Measurements from ENCODE around the gene UCHL5.
"Not testable (repeated sequence)": the region's sequence is repeated elsewhere in the genome, so short reads cannot be mapped to it uniquely, and the experiment has no call there.

Gene UCHL5

DNA sequence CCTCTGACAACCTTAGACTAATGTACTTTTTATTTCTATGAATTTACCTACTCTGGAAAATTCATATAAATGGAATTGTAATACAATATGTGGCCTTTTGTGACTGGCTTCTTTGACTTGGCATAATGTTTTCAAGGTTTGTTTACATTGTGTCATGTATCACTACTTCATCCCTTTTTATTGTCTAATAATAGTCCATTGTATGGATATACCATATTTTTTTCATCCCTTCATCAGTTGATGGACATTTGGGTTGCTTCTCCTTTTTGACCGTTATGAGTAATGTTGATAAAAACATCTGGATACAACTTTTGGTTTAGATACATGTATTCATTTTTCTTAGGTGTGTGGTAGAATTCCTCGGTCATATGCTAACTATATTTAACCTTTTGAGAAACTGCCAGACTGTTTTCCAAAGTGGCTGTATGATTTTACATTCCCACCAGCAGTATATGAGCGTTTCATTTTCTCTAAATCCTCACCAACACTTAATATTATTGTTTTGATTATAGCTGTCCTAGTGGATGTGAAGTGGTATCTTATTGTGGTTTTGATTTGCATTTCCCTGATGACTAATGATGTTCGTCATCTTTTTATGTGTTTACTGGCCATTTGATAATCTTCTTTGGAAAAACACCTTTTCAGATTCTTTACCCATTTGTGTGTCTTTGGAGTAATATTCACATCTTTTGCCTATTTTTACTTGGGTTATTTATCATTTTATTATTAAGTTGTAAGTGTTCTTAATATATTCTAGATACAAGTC is 3.7 kb upstream of the UCHL5 start:
- H3K27ac ChIP-seq (ENCODE audit: low read depth, low read length), result no peak overlapping the region
- no peaks in the 10 kb centered on the region for H3K9me3 ChIP-seq (ENCODE audit: control insufficient read depth, insufficient read depth, low read length)
- no peak overlapping the region for H3K9ac ChIP-seq (ENCODE audit: low read depth, low read length)
- H3K4me1 ChIP-seq (ENCODE audit: control insufficient read depth, insufficient read depth, low read length), result peaks cover 9% of the 10 kb centered on the region; the same call in 1 of the 2 replicates
- H3K36me3 ChIP-seq (ENCODE audit: control insufficient read depth, insufficient read depth, low read length), result no peaks in the 10 kb centered on the region
- no peak overlapping the region for H3K4me3 ChIP-seq (ENCODE audit: low read depth, low read length)
- no peaks in the 10 kb centered on the region for H3K27me3 ChIP-seq (ENCODE audit: control insufficient read depth, insufficient read depth, low read length)

DNA sequence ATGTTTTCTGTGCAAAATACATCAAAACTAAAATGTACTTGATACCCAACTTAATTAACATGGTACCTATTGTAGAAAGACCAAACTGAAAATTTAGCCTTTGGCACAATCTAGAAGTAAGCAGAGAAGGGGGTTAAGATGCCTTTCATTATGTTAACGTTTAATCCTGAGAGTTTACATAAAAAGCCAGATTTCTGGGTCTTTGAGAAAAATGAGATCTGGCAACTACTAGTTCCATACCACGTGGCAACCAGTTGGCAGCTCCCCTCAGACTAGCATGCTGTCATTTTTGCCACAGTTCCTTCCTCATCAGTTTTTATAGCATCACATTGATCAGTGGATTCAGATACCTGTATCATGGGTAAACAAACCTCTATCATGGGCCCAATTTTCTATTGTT is 1.8 kb upstream of the UCHL5 start:
- H3K27ac ChIP-seq (ENCODE audit: low read depth, low read length), result peak overlapping the region; percentile 97
- peaks cover 9% of the 10 kb centered on the region; the same call in 1 of the 2 replicates for H3K4me1 ChIP-seq (ENCODE audit: control insufficient read depth, insufficient read depth, low read length)
- H3K27me3 ChIP-seq (ENCODE audit: control insufficient read depth, insufficient read depth, low read length), result no peaks in the 10 kb centered on the region
- H3K4me3 ChIP-seq (ENCODE audit: low read depth, low read length), result peak overlapping the region; percentile 98
- H3K9me3 ChIP-seq (ENCODE audit: control insufficient read depth, insufficient read depth, low read length), result no peaks in the 10 kb centered on the region
- H3K36me3 ChIP-seq (ENCODE audit: control insufficient read depth, insufficient read depth, low read length), result no peaks in the 10 kb centered on the region
- no peak overlapping the region for H3K9ac ChIP-seq (ENCODE audit: low read depth, low read length)

DNA sequence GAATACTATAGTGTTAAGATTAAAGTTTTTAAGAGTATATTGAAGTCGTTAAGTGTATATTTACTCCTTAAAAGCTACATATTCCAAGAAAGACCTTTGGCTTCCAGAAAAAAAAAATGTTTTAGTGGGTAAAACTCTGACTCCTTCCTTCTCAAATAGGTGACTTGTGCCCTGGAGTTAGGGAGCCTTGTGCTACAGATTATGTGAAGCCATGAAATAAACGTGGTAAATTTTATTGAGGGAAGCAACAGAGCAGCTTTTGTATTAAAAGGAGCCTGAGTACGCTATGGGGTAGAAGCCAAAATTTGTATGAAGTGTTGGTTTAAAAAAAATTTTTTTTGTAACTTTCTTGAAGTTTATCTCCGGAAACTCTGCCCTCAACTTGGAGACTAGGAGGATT is 1.2 kb upstream of the UCHL5 start:
- Histone ChIP-seq H3K27ac (ENCODE audit: low read depth, low read length) (peak overlapping the region; percentile 97), H3K27me3 (ENCODE audit: control insufficient read depth, insufficient read depth, low read length) (no peaks in the 10 kb centered on the region), H3K4me1 (ENCODE audit: control insufficient read depth, insufficient read depth, low read length) (peaks cover 9% of the 10 kb centered on the region; the same call in 1 of the 2 replicates), H3K4me3 (ENCODE audit: low read depth, low read length) (peak overlapping the region; percentile 98), H3K9me3 (ENCODE audit: control insufficient read depth, insufficient read depth, low read length) (no peaks in the 10 kb centered on the region), H3K36me3 (ENCODE audit: control insufficient read depth, insufficient read depth, low read length) (no peaks in the 10 kb centered on the region), H3K9ac (ENCODE audit: low read depth, low read length) (peak overlapping the region; percentile 95)

DNA sequence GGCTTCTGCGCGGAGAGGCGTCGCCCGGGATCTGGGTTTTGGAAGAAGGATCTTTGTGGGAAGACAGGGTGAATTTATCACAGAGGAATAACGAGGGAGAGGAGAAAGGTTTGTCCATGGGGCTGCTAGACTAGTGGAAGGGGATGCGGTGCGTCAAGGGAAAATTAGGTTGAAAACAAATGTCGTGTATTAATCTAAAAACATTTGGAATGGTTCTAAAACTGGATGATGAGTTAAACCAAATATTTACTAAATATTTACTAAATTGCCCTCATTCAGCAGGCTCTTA is 899 bp upstream of the UCHL5 start:
- H3K27ac ChIP-seq (ENCODE audit: low read depth, low read length), result peak overlapping the region; percentile 97
- no peaks in the 10 kb centered on the region for H3K36me3 ChIP-seq (ENCODE audit: control insufficient read depth, insufficient read depth, low read length)
- peak overlapping the region; percentile 95 for H3K9ac ChIP-seq (ENCODE audit: low read depth, low read length)
- peaks cover 9% of the 10 kb centered on the region; the same call in 1 of the 2 replicates for H3K4me1 ChIP-seq (ENCODE audit: control insufficient read depth, insufficient read depth, low read length)
- H3K4me3 ChIP-seq (ENCODE audit: low read depth, low read length), result peak overlapping the region; percentile 98
- no peaks in the 10 kb centered on the region for H3K9me3 ChIP-seq (ENCODE audit: control insufficient read depth, insufficient read depth, low read length)
- H3K27me3 ChIP-seq (ENCODE audit: control insufficient read depth, insufficient read depth, low read length), result no peaks in the 10 kb centered on the region

DNA sequence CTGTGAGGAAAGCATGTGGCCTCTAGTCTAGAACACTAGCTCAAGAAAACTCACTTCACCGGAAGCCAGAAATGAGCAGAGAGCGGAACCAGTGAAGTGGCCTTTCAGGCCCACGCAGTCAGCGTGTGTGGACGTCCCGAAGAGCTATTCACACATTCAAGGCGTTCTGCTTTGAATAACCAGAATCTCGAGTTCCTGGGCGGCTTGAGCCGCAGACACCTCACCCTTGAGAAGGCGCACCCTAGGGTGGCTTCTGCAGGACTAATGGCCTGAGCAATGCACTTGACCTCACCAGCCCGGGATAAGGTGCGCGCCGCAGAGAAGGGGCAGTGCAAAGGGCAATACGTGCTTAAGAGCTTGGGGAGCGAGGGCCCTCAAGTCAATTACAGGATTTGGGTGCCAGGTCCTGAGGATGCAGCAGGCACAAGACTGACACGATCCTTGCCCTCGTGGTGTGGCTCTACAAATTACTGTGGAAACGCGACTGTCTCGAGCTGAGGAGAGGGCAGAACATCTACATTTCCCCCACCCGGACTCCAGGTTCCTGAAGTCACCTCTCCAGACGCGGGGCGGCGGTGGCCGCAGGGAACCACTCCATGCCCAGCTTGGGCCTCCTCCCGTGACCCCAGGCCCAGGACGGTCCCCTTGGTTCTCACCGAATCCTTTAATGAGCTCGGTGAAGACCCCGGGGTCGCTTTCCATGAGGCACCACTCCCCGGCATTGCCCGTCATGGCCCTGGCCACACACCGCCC is 455 bp downstream of the UCHL5 start:
- Histone ChIP-seq H3K9ac (ENCODE audit: low read depth, low read length) (peak overlapping the region; percentile 95), H3K4me3 (ENCODE audit: low read depth, low read length) (peak overlapping the region; percentile 98), H3K27ac (ENCODE audit: low read depth, low read length) (peak overlapping the region; percentile 97), H3K9me3 (ENCODE audit: control insufficient read depth, insufficient read depth, low read length) (no peaks in the 10 kb centered on the region), H3K27me3 (ENCODE audit: control insufficient read depth, insufficient read depth, low read length) (no peaks in the 10 kb centered on the region), H3K36me3 (ENCODE audit: control insufficient read depth, insufficient read depth, low read length) (no peaks in the 10 kb centered on the region), H3K4me1 (ENCODE audit: control insufficient read depth, insufficient read depth, low read length) (peaks cover 9% of the 10 kb centered on the region; the same call in 1 of the 2 replicates)

DNA sequence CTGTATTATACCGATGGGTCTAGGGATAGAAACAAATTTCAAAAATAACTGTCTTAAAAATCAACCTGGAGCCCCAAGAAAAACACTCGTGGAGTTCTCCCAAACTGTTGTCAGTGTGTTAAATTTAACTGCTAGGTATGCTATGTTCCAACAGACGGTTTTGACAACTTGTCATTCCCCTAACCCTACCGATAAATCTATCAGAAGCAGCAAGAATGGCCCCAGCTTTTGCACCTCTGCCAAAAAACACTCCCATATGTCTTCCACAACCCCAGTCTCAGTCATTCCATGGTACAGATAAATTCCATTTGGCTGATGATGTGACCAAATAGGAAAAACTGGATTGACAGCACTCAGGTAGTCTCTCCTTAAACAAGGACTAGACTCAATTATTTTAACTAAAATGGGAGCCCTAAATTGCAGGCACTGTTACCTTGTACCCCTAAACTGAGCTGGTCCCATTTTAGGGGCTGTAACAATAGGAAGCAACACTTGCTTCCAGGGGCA is 4.9 kb downstream of the UCHL5 start:
- Histone ChIP-seq H3K27ac (ENCODE audit: low read depth, low read length) (no peak overlapping the region), H3K4me1 (ENCODE audit: control insufficient read depth, insufficient read depth, low read length) (peaks cover 3% of the 10 kb centered on the region; the same call in 1 of the 2 replicates), H3K4me3 (ENCODE audit: low read depth, low read length) (no peak overlapping the region), H3K27me3 (ENCODE audit: control insufficient read depth, insufficient read depth, low read length) (no peaks in the 10 kb centered on the region), H3K36me3 (ENCODE audit: control insufficient read depth, insufficient read depth, low read length) (peaks cover 23% of the 10 kb centered on the region), H3K9ac (ENCODE audit: low read depth, low read length) (no peak overlapping the region), H3K9me3 (ENCODE audit: control insufficient read depth, insufficient read depth, low read length) (no peaks in the 10 kb centered on the region)

DNA sequence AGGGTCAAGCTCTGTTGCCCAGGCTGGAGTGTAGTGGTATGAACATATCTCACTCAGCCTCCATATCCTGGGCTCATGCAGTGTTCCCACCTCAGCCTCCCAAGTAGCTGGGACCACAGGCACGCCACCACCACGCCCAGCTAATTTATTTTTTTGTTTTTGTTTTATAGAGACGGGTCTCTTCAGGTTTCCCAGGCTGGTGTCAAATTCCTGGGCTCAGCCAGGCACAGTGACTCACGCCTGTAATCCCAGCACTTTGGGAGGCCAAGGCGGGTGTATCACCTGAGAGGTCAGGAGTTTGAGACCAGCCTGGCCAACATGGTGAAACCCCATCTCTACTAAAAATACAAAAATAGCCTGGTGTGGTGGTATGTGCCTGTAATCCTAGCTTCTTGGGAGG is 10.2 kb downstream of the UCHL5 start:
- H3K4me3 ChIP-seq (ENCODE audit: low read depth, low read length); H3K9me3 ChIP-seq (ENCODE audit: control insufficient read depth, insufficient read depth, low read length); H3K27ac ChIP-seq (ENCODE audit: low read depth, low read length); H3K27me3 ChIP-seq (ENCODE audit: control insufficient read depth, insufficient read depth, low read length); H3K9ac ChIP-seq (ENCODE audit: low read depth, low read length): not testable (repeated sequence)
- peaks cover 11% of the 10 kb centered on the region for H3K4me1 ChIP-seq (ENCODE audit: control insufficient read depth, insufficient read depth, low read length)
- H3K36me3 ChIP-seq (ENCODE audit: control insufficient read depth, insufficient read depth, low read length), result peaks cover 39% of the 10 kb centered on the region

DNA sequence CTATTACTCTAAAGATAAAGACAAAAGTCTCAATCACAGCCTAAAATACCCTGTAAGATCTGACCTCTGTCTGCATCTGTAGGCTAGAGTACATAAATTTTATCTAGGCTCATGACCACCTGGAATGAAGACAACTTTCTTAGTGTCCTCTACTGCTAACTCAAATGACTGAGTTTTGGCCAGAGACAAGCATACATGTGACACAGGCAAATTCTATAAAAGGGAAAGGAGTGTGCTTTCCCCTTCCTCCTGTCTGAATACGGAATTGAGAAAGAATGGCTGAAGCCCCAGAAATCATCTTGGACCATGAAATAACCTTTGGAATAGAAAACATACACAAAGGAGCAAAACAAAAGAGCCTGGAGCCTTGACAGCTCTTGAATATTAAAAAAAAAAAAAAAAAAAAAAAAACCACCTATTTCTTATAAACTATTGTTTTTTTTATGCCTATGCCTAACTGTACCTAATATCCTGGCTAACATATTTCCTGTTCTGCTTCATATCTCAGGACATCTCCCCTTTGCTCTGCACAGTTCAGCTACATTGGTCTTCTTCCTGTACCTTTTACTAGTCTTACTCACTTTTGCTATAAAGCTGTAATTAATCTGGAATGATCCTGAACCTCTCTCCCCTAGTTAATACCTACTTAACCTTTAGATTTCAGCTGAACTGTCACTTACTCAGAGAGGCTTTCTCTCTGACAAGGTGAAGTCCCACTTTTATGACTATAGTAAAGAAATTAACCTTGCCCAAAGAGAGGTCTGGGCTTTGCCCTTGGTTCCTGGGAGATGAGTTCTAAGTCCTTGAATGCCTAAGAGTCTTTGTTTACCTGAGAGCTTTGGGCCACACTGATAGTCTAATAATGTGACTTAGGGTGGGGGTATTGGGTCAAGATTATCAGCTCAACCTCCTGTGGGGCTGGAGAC is 16.1 kb downstream of the UCHL5 start:
- no peak overlapping the region for H3K27ac ChIP-seq (ENCODE audit: low read depth, low read length)
- no peak overlapping the region for H3K9ac ChIP-seq (ENCODE audit: low read depth, low read length)
- no peak overlapping the region for H3K4me3 ChIP-seq (ENCODE audit: low read depth, low read length)
- H3K36me3 ChIP-seq (ENCODE audit: control insufficient read depth, insufficient read depth, low read length), result peaks cover 18% of the 10 kb centered on the region; the same call in 1 of the 2 replicates
- H3K27me3 ChIP-seq (ENCODE audit: control insufficient read depth, insufficient read depth, low read length), result no peaks in the 10 kb centered on the region
- H3K4me1 ChIP-seq (ENCODE audit: control insufficient read depth, insufficient read depth, low read length), result peaks cover 16% of the 10 kb centered on the region
- H3K9me3 ChIP-seq (ENCODE audit: control insufficient read depth, insufficient read depth, low read length), result no peaks in the 10 kb centered on the region

DNA sequence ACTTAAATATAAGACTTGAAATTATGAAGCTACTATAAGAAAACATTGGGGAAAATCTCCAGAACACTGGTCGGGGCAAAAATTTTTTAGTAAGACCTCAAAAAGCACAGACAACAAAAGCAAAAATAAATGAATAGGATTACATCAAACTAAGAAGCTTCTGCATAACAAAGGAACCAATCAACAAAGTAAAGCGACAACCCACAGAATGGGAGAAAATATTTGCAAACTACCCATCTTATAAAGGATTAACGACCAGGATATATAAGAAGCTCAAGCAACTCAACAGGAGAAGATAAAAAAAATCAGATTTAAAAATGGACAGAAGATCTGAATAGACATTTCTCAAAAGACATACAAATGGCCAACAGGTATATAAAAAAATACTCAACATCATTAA is 19.1 kb downstream of the UCHL5 start:
- Histone ChIP-seq H3K36me3 (ENCODE audit: control insufficient read depth, insufficient read depth, low read length) (peaks cover 11% of the 10 kb centered on the region; the same call in 1 of the 2 replicates), H3K9me3 (ENCODE audit: control insufficient read depth, insufficient read depth, low read length) (no peaks in the 10 kb centered on the region), H3K9ac (ENCODE audit: low read depth, low read length) (no peak overlapping the region), H3K27ac (ENCODE audit: low read depth, low read length) (no peak overlapping the region), H3K4me1 (ENCODE audit: control insufficient read depth, insufficient read depth, low read length) (peaks cover 10% of the 10 kb centered on the region), H3K4me3 (ENCODE audit: low read depth, low read length) (no peak overlapping the region), H3K27me3 (ENCODE audit: control insufficient read depth, insufficient read depth, low read length) (no peaks in the 10 kb centered on the region)

DNA sequence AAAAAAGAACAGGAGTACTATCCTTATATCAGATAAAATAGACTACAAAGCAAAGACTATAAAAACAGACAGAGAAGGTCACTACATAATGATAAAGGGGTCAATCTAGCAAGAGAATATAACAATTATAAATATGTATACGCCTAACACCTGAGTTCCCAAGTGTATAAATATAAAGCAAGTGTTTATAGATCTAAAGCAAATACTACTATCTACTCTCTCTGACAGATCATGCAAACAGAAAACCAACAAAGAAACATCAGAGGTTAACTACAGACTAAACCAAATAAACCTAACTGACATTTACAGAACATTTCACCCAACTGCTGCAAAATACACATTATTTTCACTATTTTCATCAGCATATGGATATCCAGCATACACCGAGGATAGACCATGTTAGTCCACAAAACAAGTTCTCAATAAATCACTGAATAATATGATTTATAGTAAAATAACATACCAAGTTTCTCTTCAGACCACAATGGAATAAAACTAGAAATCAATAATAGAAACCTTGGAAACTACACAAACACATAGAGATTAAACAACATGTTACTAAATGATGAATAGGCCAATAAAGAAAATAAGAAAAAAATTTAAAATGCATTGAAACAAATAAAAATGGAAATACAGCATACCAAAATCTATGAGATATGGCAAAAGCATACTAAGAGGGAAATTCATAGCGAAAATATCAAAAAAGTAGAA is 22.7 kb downstream of the UCHL5 start:
- Histone ChIP-seq H3K27me3 (ENCODE audit: control insufficient read depth, insufficient read depth, low read length) (no peaks in the 10 kb centered on the region), H3K36me3 (ENCODE audit: control insufficient read depth, insufficient read depth, low read length) (no peaks in the 10 kb centered on the region), H3K27ac (ENCODE audit: low read depth, low read length) (no peak overlapping the region), H3K9me3 (ENCODE audit: control insufficient read depth, insufficient read depth, low read length) (no peaks in the 10 kb centered on the region), H3K4me1 (ENCODE audit: control insufficient read depth, insufficient read depth, low read length) (peaks cover 10% of the 10 kb centered on the region), H3K4me3 (ENCODE audit: low read depth, low read length) (no peak overlapping the region), H3K9ac (ENCODE audit: low read depth, low read length) (no peak overlapping the region)

All from HUES48 (cell line).